HEK293 (cell line): Measurements from ENCODE around the gene CTXN3.

ENCODE experiments used
- HOXA7 ChIP-seq: sonication (generic); formaldehyde crosslinking; IDR thresholded peaks from 2 replicates; pipeline ENCODE4 v1.8.1; 2022; ENCODE audit warnings: missing genetic modification reagents, borderline replicate concordance
- ZNF140 ChIP-seq: fragments of 450-650 bp; formaldehyde crosslinking; IDR thresholded peaks from 2 replicates; pipeline ENCODE4 v1.5.1; 2016; ENCODE audit warnings: missing biosample characterization, missing genetic modification characterization

GRCh38 chr5:127673117-127673800 is 24.4 kb downstream of the CTXN3 start:
- TF ChIP-seq HOXA7 (CRISPR knock-in tag) (no peak), ZNF140 (tag by site-specific recombination) (no peak)
